ENCODE measurements around the gene GPRC5A. TPM values are rescaled to one million over a fixed set of nuclear protein-coding genes. Genes with fewer than 3 reads are reported as not detected.

Gene GPRC5A
- total and polyA plus RNA-seq, 3 experiments from 2014 or later: not detected

DNA sequence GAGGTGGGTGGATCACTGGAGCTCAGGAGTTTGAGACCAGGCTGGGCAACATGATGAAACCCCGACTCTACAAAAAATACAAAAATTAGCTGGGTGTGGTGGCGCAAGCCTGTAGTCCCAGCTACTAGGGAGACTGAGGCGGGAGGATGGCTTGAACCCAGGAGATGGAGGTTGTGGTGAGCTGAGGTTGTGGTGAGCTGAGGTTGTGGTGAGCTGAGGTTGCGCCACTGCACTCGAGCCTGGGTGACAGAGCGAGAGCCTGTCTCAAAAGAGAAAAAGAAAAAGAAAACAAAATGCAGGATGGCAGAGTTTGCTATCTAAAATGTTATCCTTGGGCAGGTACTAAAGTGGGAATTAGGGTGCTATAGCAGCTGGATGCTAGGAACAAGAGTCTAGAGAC, 10.8 kb upstream of the GPRC5A start:
- Histone ChIP-seq H3K4me3 (ENCODE audit: low read length) (no peak overlapping the region), H3K4me1 (ENCODE audit: insufficient read depth, low read length) (no peaks in the 10 kb centered on the region), H3K9me3 (ENCODE audit: low read length) (no peaks in the 10 kb centered on the region), H3K27ac (ENCODE audit: low read depth, low read length) (no peak overlapping the region), H3K36me3 (ENCODE audit: insufficient read depth, low read length) (no peaks in the 10 kb centered on the region), H3K27me3 (ENCODE audit: insufficient read depth, low read length, poor library complexity, severe bottlenecking) (no peaks in the 10 kb centered on the region)
- no peaks in the 10 kb centered on the region for H3K36me3 Mint-ChIP-seq
- POLR2A ChIA-PET: no interaction called here
- H3K9me3 Mint-ChIP-seq: no peaks in the 10 kb centered on the region
- CTCF ChIA-PET: interaction anchor here (1.1 kb wide), 1 partner anchor 36 kb away, joined by 4 read pairs; no protein-coding TSS in a partner anchor
- H3K4me1 Mint-ChIP-seq: no peaks in the 10 kb centered on the region
- no peak overlapping the region for H3K4me3 Mint-ChIP-seq
- no peak overlapping the region for H3K27ac Mint-ChIP-seq
- DNase-seq: no peak
- H3K27me3 Mint-ChIP-seq: peaks cover 2 to 28% of the 10 kb centered on the region in 2 donors

DNA sequence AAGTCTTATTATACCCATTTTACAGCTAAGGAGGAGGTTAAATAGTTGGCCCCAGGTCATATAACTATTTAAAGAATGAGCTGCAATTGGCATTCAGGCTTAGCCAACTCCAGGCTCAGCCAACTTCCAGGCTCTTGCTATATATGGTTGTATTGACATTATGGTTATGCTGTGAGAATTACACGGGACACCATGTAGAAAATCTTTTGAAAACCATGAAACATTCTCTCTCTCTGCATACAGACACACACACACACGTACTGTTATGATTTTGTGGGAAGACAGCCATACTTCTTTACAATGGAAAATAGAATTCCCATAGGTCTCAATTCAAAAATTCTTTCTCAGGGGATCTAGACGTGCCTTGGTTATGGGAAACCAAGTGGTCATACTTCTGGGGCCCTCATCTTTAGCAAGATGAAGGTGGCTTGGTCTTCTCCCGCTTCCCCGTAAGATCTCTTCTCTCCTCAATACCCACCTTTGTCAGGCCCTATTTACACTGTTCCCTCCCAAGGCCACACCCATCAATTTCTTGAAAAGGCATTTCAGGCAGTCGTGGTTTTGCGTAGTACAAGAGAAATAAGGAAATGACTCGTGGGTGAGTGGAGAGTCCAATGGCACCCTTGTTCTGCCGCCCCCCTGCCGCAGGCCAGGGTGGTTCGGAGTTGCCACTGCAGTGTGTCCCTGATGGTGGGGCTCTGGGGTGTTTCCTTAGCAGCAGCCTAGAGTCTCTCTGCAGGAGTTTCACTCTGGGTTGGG, 10.0 kb upstream of the GPRC5A start:
- H3K36me3 Mint-ChIP-seq: no peaks in the 10 kb centered on the region
- H3K27ac Mint-ChIP-seq: no peak overlapping the region
- Histone ChIP-seq H3K4me3 (ENCODE audit: low read length) (no peak overlapping the region), H3K9me3 (ENCODE audit: low read length) (no peaks in the 10 kb centered on the region), H3K27ac (ENCODE audit: low read depth, low read length) (no peak overlapping the region), H3K4me1 (ENCODE audit: insufficient read depth, low read length) (no peaks in the 10 kb centered on the region), H3K36me3 (ENCODE audit: insufficient read depth, low read length) (no peaks in the 10 kb centered on the region), H3K27me3 (ENCODE audit: insufficient read depth, low read length, poor library complexity, severe bottlenecking) (no peaks in the 10 kb centered on the region)
- POLR2A ChIA-PET: no interaction called here
- no peaks in the 10 kb centered on the region for H3K4me1 Mint-ChIP-seq
- no peak overlapping the region for H3K4me3 Mint-ChIP-seq
- CTCF ChIA-PET: interaction anchor here (1.1 kb wide), 1 partner anchor 35 kb away, joined by 4 read pairs; no protein-coding TSS in a partner anchor
- H3K9me3 Mint-ChIP-seq: no peaks in the 10 kb centered on the region
- peaks cover 2 to 31% of the 10 kb centered on the region in 2 donors for H3K27me3 Mint-ChIP-seq
- DNase-seq: no peak

DNA sequence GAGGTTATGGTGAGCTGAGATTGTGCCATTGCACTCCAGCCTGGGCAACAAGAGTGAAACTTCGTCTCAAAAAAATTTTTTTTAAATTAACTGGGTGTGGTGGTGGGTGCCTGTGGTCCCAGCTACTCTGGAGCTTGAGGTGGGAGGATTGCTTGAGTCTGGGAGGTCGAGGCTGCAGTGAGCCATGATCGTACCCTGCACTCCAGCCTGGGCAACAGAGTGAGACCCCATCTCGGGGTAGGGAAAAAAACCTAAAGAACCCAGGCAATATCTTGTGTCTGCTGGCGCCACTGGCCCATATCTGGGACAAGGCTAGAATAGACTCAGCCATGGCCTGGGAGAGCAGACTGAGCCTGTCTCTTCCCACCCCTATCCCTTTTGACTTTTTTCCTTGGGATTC, 9.1 kb upstream of the GPRC5A start:
- ChIA-PET POLR2A (no interaction called here), CTCF (no interaction called here)
- Mint-ChIP-seq H3K36me3 (no peaks in the 10 kb centered on the region), H3K9me3 (no peaks in the 10 kb centered on the region), H3K4me3 (no peak overlapping the region), H3K4me1 (no peaks in the 10 kb centered on the region), H3K27me3 (peaks cover 2 to 31% of the 10 kb centered on the region in 2 donors), H3K27ac (no peak overlapping the region)
- Histone ChIP-seq H3K9me3 (ENCODE audit: low read length) (no peaks in the 10 kb centered on the region), H3K27me3 (ENCODE audit: insufficient read depth, low read length, poor library complexity, severe bottlenecking) (no peaks in the 10 kb centered on the region), H3K36me3 (ENCODE audit: insufficient read depth, low read length) (no peaks in the 10 kb centered on the region), H3K4me3 (ENCODE audit: low read length) (no peak overlapping the region), H3K4me1 (ENCODE audit: insufficient read depth, low read length) (no peaks in the 10 kb centered on the region), H3K27ac (ENCODE audit: low read depth, low read length) (no peak overlapping the region)
- no peak for DNase-seq

DNA sequence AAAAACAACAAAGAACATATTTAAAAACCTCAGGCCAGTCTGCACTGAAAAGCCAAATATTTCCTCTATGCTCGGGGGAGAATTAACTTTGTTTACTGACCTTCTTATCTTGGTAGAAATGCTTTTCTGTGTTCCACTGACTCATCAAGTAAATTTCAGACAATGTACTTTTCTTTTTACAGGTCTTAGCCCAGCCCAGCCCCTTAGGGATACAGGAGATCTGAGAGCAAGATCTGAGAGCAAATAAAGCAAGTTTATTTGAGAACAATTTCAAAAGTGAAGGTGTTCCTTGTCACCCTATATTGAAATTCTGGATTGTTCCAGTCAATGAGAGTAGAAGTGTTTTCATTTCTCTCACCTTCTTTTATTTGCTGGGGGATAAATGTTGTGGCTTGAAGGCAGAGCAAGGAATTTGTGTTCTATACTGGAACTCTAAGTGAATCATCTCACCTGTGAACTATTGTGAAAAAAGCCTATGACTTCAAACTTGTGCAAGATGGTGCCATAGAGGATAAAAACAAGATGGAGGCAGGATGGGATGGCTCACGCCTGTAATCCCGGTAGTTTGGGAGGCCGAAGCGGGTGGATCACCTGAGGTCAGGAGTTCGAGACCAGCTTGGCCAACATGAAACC, 7.9 kb upstream of the GPRC5A start:
- Histone ChIP-seq H3K4me1 (ENCODE audit: insufficient read depth, low read length) (no peaks in the 10 kb centered on the region), H3K4me3 (ENCODE audit: low read length) (no peak overlapping the region), H3K27me3 (ENCODE audit: insufficient read depth, low read length, poor library complexity, severe bottlenecking) (no peaks in the 10 kb centered on the region), H3K27ac (ENCODE audit: low read depth, low read length) (no peak overlapping the region), H3K9me3 (ENCODE audit: low read length) (no peaks in the 10 kb centered on the region), H3K36me3 (ENCODE audit: insufficient read depth, low read length) (no peaks in the 10 kb centered on the region)
- Mint-ChIP-seq H3K9me3 (no peaks in the 10 kb centered on the region), H3K27ac (no peak overlapping the region), H3K27me3 (peaks cover 4 to 43% of the 10 kb centered on the region in 2 donors), H3K36me3 (no peaks in the 10 kb centered on the region), H3K4me1 (no peaks in the 10 kb centered on the region), H3K4me3 (no peak overlapping the region)
- ChIA-PET CTCF (no interaction called here), POLR2A (no interaction called here)
- no peak for DNase-seq

DNA sequence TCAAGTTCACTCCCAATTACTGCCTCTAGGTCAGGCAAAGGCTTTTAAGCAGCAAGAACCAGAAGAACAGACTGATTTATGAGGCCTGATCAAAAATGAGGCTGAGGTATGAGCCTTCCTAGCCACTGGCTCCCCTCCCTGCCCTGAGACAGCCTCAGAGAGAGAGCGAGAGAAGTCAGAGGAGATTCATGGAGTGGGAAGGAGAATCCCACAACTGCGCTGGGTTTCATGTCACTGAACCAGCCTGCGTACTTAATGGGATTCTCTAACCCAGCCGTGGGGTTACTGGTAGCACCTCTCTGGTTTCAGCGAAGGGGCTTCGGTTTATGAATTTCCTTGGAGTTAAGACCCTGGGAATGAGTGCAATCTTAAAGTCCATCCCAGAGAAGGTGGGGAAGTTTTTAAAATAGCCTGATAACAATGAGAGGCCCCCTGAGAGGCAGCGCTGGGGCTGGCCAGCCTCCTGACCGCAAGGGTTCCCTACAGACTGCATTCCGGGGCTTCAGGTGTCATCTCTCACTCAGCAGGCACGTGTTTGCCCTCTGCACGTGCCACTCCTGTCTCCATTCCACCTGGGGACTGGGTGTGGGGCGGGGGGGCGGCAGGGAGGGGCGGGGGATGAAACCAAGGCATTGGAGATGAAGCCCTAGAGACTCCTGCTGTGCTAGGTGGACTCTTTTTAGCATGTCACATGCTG, 6.1 kb upstream of the GPRC5A start:
- Mint-ChIP-seq H3K4me1 (peaks cover 2 to 4% (median 3%) of the 10 kb centered on the region in 3 donors), H3K27ac (no peak overlapping the region), H3K4me3 (no peak overlapping the region), H3K36me3 (no peaks in the 10 kb centered on the region), H3K9me3 (no peaks in the 10 kb centered on the region), H3K27me3 (peaks cover 13 to 60% of the 10 kb centered on the region in 2 donors)
- Histone ChIP-seq H3K27ac (ENCODE audit: low read depth, low read length) (no peak overlapping the region), H3K36me3 (ENCODE audit: insufficient read depth, low read length) (no peaks in the 10 kb centered on the region), H3K9me3 (ENCODE audit: low read length) (no peaks in the 10 kb centered on the region), H3K27me3 (ENCODE audit: insufficient read depth, low read length, poor library complexity, severe bottlenecking) (no peaks in the 10 kb centered on the region), H3K4me3 (ENCODE audit: low read length) (no peak overlapping the region), H3K4me1 (ENCODE audit: insufficient read depth, low read length) (no peaks in the 10 kb centered on the region)
- CTCF ChIA-PET: no interaction called here
- no peak for DNase-seq
- POLR2A ChIA-PET: no interaction called here

DNA sequence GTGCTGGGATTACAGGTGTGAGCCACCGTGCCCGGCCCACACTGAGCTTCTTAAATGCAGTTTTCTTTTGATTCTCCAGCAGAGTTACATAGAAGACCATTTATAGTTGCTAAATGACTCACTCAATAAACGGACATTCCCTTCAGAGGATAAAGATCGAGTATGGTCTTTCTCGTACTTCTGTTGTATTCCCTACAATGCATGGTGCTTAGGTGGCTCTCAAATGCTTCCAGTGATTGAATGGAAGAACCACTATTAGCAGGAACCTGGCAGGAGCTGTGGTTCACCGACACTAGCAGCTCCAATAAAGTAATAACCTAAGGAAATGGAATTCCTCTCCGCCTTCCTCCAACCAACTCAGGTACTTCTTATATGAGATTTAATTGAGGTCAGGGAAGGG, 3.9 kb upstream of the GPRC5A start:
- no peak overlapping the region for H3K27ac Mint-ChIP-seq
- H3K4me1 Mint-ChIP-seq: peaks cover 8 to 20% (median 10%) of the 10 kb centered on the region in 3 donors
- no peak overlapping the region for H3K4me3 Mint-ChIP-seq
- H3K27me3 ChIP-seq (ENCODE audit: insufficient read depth, low read length, poor library complexity, severe bottlenecking): no peaks in the 10 kb centered on the region
- peaks cover 27 to 69% of the 10 kb centered on the region in 2 donors for H3K27me3 Mint-ChIP-seq
- no peak for DNase-seq
- H3K27ac ChIP-seq (ENCODE audit: low read depth, low read length): no peak overlapping the region
- H3K9me3 ChIP-seq (ENCODE audit: low read length): no peaks in the 10 kb centered on the region
- ChIA-PET POLR2A (no interaction called here), CTCF (no interaction called here)
- no peaks in the 10 kb centered on the region for H3K4me1 ChIP-seq (ENCODE audit: insufficient read depth, low read length)
- no peaks in the 10 kb centered on the region for H3K9me3 Mint-ChIP-seq
- no peaks in the 10 kb centered on the region for H3K36me3 Mint-ChIP-seq
- H3K4me3 ChIP-seq (ENCODE audit: low read length): no peak overlapping the region
- H3K36me3 ChIP-seq (ENCODE audit: insufficient read depth, low read length): no peaks in the 10 kb centered on the region

DNA sequence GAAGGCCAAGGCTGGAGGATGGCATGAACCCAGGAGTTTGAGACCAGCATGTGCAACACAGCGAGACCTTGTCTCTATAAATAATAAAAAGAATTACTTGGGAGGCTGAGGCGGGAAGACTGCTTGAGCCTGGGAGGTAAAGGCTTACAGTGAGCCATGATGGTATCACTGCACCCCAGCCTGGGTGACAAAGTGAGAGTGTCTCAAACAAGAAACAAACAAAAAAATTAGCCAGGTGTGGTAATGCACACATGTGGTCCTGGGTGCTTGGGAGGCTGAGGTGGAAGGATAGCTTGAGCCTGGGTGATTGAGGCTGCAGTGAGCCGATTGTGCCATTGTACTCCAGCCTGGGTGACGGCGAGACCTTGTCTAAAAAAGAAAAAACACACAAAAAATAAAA, 1.7 kb upstream of the GPRC5A start:
- H3K4me1 Mint-ChIP-seq: peaks cover 8 to 20% (median 10%) of the 10 kb centered on the region in 3 donors
- no peaks in the 10 kb centered on the region for H3K36me3 Mint-ChIP-seq
- Histone ChIP-seq H3K27ac (ENCODE audit: low read depth, low read length) (no peak overlapping the region), H3K4me1 (ENCODE audit: insufficient read depth, low read length) (no peaks in the 10 kb centered on the region), H3K27me3 (ENCODE audit: insufficient read depth, low read length, poor library complexity, severe bottlenecking) (peaks cover 4% of the 10 kb centered on the region), H3K9me3 (ENCODE audit: low read length) (no peaks in the 10 kb centered on the region), H3K36me3 (ENCODE audit: insufficient read depth, low read length) (no peaks in the 10 kb centered on the region), H3K4me3 (ENCODE audit: low read length) (no peak overlapping the region)
- H3K27me3 Mint-ChIP-seq: peaks cover 30 to 69% of the 10 kb centered on the region in 2 donors
- H3K4me3 Mint-ChIP-seq: peak overlapping the region in 3 of 7 donors; percentile 38 to 44 (median 39)
- ChIA-PET POLR2A (no interaction called here), CTCF (no interaction called here)
- H3K27ac Mint-ChIP-seq: peak overlapping the region in 1 of 8 donors; percentile 85
- H3K9me3 Mint-ChIP-seq: no peaks in the 10 kb centered on the region
- DNase-seq: no peak

DNA sequence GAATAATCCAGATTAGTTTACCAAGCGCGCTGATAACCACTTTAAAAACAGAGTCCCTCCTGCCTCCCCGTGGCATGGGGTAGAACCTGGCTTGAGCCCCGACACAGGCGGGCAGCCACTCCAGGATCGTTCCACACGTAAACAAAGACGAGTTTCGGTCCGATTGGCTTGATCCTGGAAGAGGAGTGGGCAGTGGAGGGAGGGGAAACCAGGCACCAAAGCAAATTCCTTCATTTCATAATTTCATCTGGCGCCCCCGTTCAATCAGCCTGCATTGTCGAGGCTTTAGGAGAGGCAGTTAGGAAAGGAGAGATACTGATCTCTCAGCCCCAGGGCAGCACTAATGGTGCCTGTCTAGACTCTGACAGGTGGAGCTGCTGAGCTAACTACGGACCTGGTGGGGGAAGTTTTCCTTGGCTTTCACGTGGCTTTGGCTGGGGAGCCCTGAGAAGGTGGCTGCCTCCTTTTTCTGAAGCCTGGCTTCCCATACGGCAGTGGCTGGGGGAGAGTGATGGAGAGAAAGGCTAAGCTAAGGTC, 751 bp upstream of the GPRC5A start:
- no peaks in the 10 kb centered on the region for H3K36me3 ChIP-seq (ENCODE audit: insufficient read depth, low read length)
- H3K4me3 ChIP-seq (ENCODE audit: low read length): peak overlapping the region; percentile 27
- peak in 1 of 5 donors; percentile 25 for DNase-seq
- no peaks in the 10 kb centered on the region for H3K9me3 ChIP-seq (ENCODE audit: low read length)
- H3K27me3 ChIP-seq (ENCODE audit: insufficient read depth, low read length, poor library complexity, severe bottlenecking): peaks cover 4% of the 10 kb centered on the region
- ChIA-PET CTCF (interaction anchor here (1.2 to 1.3 kb wide), 2 partner anchors 25 to 26 kb away, joined by 3 read pairs; no protein-coding TSS in a partner anchor), POLR2A (no interaction called here)
- Mint-ChIP-seq H3K4me3 (peak overlapping the region; percentile 41 to 82 (median 73)), H3K36me3 (no peaks in the 10 kb centered on the region), H3K27me3 (peaks cover 31 to 71% of the 10 kb centered on the region in 2 donors), H3K27ac (peak overlapping the region in 1 of 8 donors; percentile 90), H3K4me1 (peaks cover 8 to 20% (median 10%) of the 10 kb centered on the region in 3 donors), H3K9me3 (no peaks in the 10 kb centered on the region)
- H3K4me1 ChIP-seq (ENCODE audit: insufficient read depth, low read length): no peaks in the 10 kb centered on the region
- no peak overlapping the region for H3K27ac ChIP-seq (ENCODE audit: low read depth, low read length)

Measured in CD8-positive, alpha-beta memory T cell (primary cell).